ENCODE data around the gene DNAJC4. TPM values are rescaled to one million over a fixed set of nuclear protein-coding genes. Genes with fewer than 3 reads are reported as not detected.

DNAJC4 gene
- total and polyA plus RNA-seq, 2 of the 8 experiments (the other 6 are each of a cell fraction or from before 2014, with no cell fraction given) = 14.6 to 31.0 TPM

DNA sequence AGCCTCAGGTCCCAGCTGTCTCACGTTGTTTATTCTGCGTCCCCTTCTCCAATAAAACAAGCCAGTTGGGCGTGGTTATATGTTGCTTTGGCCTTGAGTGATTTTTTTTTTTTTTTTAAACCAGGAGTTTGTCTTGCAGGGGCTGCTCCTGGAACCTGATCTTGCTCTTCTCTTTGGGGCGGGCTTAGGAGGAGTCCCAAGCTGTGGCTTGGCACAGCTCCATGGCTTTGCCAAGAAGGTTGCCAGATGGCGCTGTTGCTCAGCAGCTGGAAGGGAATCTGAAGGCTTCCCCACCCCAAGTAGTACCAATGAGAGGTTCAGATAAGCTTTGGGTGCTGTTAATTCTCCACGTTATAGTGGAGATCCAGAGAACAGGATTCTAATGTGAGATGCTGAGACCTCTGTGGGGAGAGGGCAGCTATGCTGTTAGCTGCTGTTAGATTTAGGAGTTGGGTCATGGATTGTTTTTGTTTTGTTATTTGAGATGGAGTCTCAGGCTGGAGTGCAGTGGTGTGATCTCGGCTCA lies 25.8 kb upstream of the DNAJC4 start:
- ChIA-PET CTCF (ENCODE audit: partially characterized antibody) (interaction anchor here (0.7 to 7.4 kb wide), 31 partner anchors 9 to 209 kb away, joined by 3 to 68 read pairs (median 6); partner anchors contain the start of genes DNAJC4, ESRRA, NUDT22 and PLCB3), POLR2A (ENCODE audit: partially characterized antibody) (interaction anchor here (0.7 to 18.4 kb wide), 8 partner anchors 16 to 99 kb away, joined by 3 to 253 read pairs (median 23); partner anchors contain the start of genes MACROD1, NUDT22, PPP1R14B and STIP1)
- Histone ChIP-seq H3K27ac (ENCODE audit: low read depth, low read length) (no peak overlapping the region), H2BK5ac (ENCODE audit: low read depth, low read length) (no peak overlapping the region), H2BK15ac (ENCODE audit: low read length) (no peak overlapping the region; the same call in 1 of the 2 replicates), H4K8ac (ENCODE audit: extremely low read depth, insufficient read depth, low read length) (no peak overlapping the region), H3K23me2 (ENCODE audit: low read depth, low read length) (no peaks in the 10 kb centered on the region; the same call in 1 of the 2 replicates), H2AK5ac (ENCODE audit: low read depth, low read length) (no peak overlapping the region), H3K18ac (ENCODE audit: extremely low read depth, low read length) (no peak overlapping the region), H4K5ac (ENCODE audit: insufficient read length, low read depth, low read length) (no peak overlapping the region), H3K79me2 (ENCODE audit: control insufficient read depth in 1 of 2, insufficient read depth in 2 of 2, low read length in 2 of 2) (no peaks in the 10 kb centered on the region), H3K4ac (replicated peaks; ENCODE audit: insufficient read length, low read depth, low read length) (no peak overlapping the region), H2BK120ac (replicated peaks; ENCODE audit: low read depth, low read length) (no peak overlapping the region), H2BK20ac (ENCODE audit: low read length) (no peak overlapping the region), H3K36me3 (ENCODE audit: control insufficient read depth in 2 of 4, insufficient read depth in 4 of 4, low read length in 3 of 4) (peaks cover 41 to 62% (median 54%) of the 10 kb centered on the region in 4 experiments), H3K27me3 (replicated peaks in 1 of 4; ENCODE audit: control insufficient read depth in 3 of 4, extremely low read depth in 1 of 4, insufficient read depth in 3 of 4, low read length in 3 of 4) (no peaks in the 10 kb centered on the region; a peak in 1 of 7 replicates), H3K4me2 (ENCODE audit: insufficient read depth in 1 of 2, low read depth in 2 of 2, low read length in 2 of 2) (no peak overlapping the region), H3K14ac (ENCODE audit: insufficient read length) (no peak overlapping the region), H3K79me1 (ENCODE audit: low read depth, low read length) (no peaks in the 10 kb centered on the region), H2BK12ac (ENCODE audit: low read depth, low read length) (no peak overlapping the region), H4K91ac (replicated peaks; ENCODE audit: insufficient read length, low read length) (no peak overlapping the region), H3K9me3 (ENCODE audit: insufficient read depth in 2 of 2, low read depth in 1 of 2, low read length in 1 of 2) (no peaks in the 10 kb centered on the region), H3K4me3 (ENCODE audit: extremely low read depth in 1 of 4, insufficient read depth in 2 of 4, low read depth in 3 of 4, low read length in 4 of 4) (no peak overlapping the region), H3K9ac (replicated peaks in 1 of 4; ENCODE audit: extremely low read depth in 1 of 4, low read depth in 3 of 4, low read length in 3 of 4) (no peak overlapping the region; a peak in 1 of 7 replicates), H3K56ac (replicated peaks; ENCODE audit: insufficient read length, low read depth, low read length) (no peak overlapping the region), H2AFZ (ENCODE audit: low read length) (no peak overlapping the region), H3K4me1 (replicated peaks in 1 of 4; ENCODE audit: control insufficient read depth in 3 of 4, insufficient read depth in 4 of 4, low read length in 3 of 4) (peaks cover 0 to 5% (median 0%) of the 10 kb centered on the region in 4 experiments; a peak in 3 of 7 replicates), H4K20me1 (replicated peaks in 1 of 2; ENCODE audit: control insufficient read depth in 1 of 2, insufficient read depth in 2 of 2, low read length in 2 of 2) (peaks cover 5 to 21% of the 10 kb centered on the region in 2 experiments), H3K23ac (ENCODE audit: insufficient read length) (no peak overlapping the region)
- TF ChIP-seq CEBPB (IDR thresholded peaks at IDR 0.05; ENCODE audit: low read depth, low read length) (no peak), RAD21 (IDR thresholded peaks at IDR 0.05 in 1 of 2, conservative IDR thresholded peaks at IDR 0.05 in 1 of 2; ENCODE audit: low read depth in 2 of 2, low read length in 2 of 2) (peak; percentile 80 to 88), CTCF (IDR thresholded peaks at IDR 0.05; ENCODE audit: control extremely low read depth in 1 of 3, insufficient read depth in 1 of 3, low read depth in 1 of 3, low read length in 3 of 3) (peak; percentile 79 to 90 (median 81))
- TF ChIP-seq, protein P1, sequence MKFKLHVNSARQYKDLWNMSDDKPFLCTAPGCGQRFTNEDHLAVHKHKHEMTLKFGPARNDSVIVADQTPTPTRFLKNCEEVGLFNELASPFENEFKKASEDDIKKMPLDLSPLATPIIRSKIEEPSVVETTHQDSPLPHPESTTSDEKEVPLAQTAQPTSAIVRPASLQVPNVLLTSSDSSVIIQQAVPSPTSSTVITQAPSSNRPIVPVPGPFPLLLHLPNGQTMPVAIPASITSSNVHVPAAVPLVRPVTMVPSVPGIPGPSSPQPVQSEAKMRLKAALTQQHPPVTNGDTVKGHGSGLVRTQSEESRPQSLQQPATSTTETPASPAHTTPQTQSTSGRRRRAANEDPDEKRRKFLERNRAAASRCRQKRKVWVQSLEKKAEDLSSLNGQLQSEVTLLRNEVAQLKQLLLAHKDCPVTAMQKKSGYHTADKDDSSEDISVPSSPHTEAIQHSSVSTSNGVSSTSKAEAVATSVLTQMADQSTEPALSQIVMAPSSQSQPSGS (IDR thresholded peaks at IDR 0.05; ENCODE audit: low read length) = no peak
- 73% methylated on average over 7 of the region's 7 CpGs; no CpG with 5 or more reads in 1 of the 2 experiments for WGBS, 2 experiments (ENCODE audit: extremely low coverage in 1 of 2, insufficient coverage in 1 of 2, insufficient read length in 1 of 2, insufficient replicate concordance in 2 of 2, low coverage in 1 of 2, low lambda C conversion rate in 2 of 2, missing lambda C conversion rate in 1 of 2)
- FAIRE-seq (peak; percentile 48), DNase-seq (ENCODE audit: low read depth in 1 of 2, low spot score in 2 of 2) (peak; percentile 53 to 80)

All from H1 (cell line).